GM21619 (cell line): ENCODE measurements around the gene PARVA.

Experiments
- ATAC-seq: cut with Tn5 transposase; IDR thresholded peaks from one replicate; pipeline ENCODE4 v1.9.1; 2021; ENCODE audit not compliant: unreplicated experiment

The PARVA gene

DNA sequence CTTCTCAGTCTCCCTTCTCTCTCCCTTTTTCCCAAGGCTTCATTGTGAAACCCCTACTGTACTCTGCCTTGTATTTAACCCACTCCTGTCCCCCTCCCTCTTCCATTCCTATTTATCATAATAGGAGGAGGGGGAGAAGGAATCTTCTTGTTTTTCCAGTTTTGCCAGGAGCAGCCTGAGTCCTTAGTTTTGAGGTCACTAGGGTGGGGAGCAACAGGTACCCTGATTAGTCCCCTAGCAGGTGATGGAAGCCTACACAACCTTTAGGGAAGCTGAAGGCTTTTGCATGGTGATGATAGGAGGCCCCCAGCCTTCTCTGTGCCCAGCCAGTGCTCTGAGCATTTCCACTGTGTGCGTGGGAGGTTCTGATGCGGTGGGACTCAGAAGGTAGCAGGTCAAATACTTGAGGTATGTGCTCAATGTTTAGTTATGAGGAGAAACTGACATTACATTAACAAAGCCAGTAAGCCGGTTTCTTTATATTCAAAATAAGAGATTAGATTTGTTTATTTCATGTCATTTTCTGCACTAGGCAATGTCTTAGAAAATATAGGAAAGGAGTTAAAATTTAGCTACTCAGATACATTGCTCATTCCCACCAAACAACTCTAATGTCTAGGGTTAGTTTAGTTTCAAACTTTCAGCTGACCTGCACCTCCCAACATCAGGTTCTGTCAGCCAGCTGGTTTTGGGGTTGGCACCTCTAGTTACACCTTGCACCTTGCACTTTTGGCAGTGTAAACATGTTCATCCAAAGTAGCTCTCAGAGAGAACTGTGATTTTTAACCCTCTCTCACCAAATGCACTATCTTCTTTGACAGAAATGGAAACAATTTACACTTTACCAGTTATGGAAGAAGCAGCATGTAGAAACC lies 26.0 kb downstream of the PARVA start:
- ATAC-seq: no peak

DNA sequence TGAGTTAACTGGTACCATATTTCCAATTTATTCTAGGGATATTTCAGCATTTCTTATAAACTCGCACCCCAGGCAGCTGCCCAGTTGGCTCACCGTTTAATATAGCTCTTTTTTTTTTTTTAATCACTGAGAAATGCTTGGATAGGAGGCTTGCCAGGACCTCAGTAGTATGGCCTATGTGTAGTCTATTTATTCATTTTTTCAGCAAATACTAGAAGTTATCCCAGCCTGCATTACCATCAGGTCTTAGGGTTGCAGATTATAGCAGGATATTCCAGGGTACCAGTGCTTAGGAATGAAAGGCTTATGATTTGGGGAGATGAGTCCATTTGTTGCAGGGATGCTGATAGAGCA lies 26.6 kb downstream of the PARVA start:
- no peak for ATAC-seq

DNA sequence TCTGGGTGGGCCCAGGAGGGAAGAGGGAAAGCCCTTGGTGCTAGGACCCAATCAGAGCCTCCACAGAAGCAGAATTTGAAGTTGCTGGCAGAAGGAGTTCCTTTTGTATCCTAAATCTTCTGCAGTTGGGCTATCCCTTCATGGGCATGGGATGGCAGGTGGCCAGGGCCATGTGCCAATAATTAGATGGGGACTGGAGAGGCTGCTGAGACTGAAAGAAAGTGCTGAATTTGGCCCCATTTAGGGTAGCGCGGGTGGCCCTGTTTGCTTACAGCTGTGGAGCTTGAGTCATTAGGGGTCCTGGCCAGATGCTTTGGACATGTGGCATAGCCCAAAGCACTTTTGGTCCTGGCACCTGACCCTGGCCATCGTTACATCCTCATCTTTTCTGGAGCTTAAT lies 27.1 kb downstream of the PARVA start:
- no peak for ATAC-seq

DNA sequence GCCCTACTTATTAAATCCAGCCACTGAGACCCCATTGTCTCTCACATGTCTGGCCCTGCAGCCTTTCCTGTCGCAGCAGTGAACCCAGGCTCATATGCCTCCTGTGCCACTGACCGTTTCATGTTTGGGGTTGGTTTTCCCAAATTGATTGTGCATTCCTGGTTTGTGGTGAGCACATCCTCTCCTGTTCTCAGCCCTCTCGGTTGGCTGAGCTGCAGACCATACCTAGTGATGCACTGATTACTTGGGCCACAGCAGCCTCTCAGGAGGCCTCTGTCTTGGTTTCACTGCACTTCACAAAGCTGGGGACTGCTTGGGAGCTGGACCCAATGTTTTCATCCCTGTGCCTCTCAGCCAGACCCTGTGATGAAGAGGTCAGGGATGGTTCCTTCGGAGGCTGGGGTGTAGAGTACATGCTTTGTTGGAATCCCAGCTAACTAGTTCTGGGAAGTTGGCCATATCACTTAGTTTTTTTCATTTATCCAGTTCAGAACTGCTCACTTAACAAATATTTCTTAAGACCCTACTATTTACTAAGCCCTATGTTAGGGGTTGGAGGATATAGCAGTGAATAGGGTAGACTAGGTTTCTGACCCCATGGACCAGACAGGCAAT lies 30.9 kb downstream of the PARVA start:
- ATAC-seq: no peak

DNA sequence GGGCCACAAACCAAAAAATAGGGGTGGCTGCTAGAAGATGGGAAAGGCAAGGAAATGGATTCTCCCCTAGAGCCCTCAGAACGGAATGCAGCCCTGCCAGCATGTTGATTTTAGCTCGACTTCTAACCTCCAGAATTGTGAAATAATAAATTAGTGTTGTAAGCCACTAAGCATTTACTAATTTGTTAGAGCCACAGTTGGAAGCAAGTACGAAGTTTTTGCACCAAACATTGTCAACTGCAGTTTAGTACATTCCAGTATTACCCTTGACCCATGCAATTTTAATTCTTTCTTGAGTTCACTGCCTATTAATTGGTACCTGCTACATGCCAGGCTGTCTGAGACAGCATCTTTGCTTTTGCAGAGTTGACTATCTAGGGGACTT lies 32.2 kb downstream of the PARVA start:
- no peak for ATAC-seq

DNA sequence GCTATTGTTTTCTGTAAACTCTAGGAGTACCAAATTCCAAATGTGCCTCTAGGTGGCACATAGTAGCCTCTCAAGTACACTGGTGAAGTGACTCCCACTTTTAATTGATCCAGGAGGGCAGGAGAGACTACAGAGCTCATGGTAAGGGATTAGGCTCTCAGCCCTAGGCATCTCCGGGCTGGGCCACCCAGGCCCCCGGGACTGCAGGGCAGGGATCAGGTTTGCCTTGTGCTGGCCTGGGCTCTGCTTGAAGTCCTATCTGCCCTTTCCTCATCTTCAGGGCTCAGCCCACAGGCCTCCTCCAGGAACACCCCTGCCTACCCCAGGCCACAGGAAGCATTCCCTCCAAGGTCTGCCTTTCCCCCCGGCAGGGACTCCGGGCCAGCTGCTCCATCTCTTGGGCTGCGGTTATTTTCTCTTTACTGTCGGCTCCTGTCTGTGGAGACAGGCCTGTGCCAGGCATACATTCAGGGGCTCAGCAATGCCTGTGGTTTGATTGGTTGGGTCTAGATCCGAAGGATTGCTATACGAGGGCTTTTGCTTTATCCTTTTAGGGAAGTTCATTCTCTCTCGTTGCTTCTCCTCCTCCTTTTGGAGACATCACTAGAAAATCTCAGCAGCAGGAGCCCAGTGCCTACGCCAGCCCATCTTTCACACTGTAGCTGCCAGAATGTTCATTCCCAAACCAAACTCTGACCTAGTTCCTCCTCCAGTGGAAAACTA lies 32.8 kb downstream of the PARVA start:
- ATAC-seq: no peak

DNA sequence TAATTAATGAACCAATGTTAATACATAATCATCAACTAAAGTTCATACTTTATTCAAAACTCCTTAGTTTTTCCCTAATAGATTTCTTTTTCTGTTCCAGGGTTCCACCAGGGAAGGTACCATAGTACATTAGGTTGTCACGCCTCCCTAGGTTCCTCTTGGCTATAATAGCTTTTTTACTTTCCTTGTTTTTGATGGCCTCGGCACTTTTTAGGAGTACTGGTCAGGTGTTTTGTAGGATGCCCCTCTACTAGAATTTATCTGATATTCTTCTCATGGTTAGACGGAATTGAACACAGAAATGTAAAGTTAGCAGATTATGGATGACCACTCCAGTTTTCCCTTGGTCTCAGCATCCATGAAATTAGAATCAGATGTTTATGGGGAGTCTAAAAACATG lies 34.0 kb downstream of the PARVA start:
- no peak for ATAC-seq

DNA sequence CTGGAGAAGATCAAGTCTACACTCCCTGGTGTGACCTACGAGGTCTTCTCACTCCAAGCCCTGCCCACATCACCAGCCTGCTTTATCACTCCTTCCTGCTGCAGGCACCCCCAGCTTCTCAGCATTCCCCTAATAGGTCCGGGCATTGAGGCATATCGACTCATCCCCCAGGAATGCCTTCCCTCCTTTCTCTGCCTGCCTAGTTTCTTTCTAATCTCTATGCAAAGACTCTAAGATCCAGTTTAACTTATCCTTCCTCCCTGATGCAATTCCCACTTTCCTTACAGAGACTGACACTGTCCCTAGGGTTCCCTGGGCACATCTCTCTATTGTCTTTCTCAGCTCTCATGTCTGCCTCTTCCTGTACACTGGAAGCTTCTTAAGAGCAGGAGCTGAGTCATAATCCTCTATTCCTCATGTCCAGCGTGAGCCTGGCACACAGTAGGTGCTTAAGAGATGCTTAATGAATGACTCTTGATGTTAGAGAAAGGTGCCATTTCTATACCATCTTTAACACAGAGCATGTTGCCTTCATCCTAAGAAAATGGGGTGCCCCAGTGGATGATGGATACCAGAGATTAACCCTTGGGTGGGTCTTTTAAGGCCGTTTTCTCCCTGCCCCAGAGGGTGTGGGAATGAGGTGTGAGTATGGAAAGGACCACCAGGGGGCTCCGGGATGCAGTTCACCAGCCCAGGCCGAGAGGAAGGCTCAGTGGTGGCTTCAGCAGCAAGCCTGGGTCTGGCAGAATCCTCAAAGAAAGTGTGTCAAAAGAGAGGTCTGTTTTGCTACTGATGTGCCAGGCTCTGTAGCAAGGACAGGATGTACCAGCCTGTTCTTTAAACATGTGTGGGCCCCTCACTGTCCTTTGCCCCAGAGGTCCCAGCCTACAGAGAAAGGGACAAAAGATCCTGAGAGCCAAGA lies 34.7 kb downstream of the PARVA start:
- ATAC-seq: no peak

DNA sequence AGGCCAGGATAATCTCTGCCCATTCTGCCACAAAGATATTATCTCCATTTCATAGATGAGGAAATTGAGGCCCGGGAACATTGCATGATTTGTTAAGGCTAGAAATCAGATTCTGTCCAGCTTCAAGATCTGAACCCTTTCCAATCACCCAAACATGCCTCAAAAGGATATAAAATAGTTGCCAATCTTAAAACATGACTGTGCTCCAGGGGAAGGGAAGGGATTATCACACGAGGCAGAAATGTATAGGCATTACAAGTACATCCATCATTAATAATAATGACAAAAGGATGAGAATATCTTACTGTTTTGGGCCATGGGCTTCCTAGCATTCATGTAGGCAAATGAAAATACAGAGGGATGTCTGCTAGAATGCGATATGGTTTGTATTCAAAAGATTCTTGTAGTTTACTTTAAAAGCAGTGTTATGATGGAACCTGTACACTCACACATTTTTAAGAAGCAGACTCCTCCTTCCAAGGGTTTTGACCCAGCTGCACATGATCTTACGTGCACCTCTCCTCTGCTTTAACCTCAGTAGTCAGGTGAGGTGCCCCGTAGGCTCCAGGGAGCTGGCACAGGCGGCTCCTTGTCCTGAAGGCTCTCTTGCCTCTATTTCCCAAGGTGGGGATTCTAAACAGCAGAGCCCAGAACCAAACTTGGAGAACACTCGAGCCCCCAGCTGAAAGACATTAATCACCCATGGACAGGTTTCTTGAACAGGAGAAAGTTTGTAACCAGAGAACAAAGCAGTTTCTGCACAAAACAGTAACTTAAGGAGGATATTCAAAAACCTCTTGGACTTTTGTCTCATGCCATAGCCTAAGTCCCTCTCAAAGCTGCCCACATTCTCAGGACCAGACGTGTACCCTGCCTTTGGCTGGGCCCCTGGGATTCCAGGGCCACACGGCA lies 36.0 kb downstream of the PARVA start:
- no peak for ATAC-seq

DNA sequence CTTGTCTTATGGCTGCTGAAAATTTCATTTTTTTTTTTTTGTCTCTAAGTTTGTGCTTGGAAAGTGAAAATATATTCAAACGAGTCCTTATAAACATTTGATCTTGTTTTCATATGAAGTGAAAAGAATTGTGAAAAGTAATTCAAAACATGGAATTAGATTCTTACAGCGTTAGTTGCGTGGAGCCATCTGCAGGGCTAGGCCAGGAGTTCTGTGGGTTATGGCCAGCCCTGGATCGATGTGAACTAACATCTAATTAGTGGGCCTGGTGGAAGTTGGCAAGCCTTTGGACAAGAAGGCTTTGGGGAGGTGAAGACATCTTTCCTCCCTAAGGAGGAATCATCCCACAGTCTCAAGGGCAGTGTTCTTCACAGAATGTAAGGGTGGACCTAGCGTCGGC lies 37.2 kb downstream of the PARVA start:
- no peak for ATAC-seq

DNA sequence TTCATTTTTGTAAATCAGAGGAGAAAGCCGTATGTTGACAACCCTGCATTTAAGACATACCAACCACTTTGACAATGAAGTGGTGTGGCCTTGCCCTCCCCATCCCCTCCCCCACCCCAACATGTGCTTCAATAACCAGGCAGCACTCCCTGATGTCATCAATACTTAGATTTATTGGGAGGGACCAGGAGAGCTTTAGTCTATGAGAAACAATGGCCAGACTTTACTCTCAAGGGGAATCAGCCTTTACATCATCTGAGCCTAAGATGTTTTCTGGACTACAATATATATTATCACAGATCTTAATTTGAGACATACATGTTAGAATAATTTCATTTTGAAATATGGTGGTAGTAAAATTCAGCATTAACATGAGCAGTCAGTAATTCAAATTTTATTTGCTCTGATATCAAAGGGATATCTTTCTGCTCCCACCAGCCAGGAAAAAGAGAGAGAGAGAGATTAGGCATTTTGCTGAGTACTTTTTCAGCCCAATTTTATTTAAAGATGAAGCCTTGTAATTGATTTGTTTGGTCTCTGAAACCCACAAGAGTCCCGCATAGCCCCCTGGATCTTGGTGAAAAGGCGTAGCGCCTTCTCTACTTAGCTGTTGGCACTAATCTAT lies 38.1 kb downstream of the PARVA start:
- no peak for ATAC-seq

DNA sequence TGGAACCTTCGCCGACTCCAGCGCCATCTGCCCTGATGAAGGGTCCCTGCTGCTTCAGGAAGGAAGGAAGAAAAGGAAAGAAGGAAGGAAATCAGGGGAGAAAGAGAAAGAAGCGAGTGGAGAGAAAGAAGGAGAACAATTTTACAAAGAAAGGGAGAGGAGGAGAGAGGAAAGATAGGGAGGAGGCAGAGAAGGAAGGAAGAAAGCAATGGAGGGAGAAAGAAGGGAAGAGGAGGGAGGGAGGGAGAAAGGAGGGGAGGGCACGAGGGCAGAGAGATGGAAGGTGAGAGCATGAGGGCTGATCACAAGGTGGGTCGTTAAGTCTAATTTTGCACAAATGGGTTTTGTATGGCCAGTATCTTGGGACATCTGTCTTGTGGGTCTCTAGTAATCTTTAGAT lies 39.2 kb downstream of the PARVA start:
- ATAC-seq: no peak

DNA sequence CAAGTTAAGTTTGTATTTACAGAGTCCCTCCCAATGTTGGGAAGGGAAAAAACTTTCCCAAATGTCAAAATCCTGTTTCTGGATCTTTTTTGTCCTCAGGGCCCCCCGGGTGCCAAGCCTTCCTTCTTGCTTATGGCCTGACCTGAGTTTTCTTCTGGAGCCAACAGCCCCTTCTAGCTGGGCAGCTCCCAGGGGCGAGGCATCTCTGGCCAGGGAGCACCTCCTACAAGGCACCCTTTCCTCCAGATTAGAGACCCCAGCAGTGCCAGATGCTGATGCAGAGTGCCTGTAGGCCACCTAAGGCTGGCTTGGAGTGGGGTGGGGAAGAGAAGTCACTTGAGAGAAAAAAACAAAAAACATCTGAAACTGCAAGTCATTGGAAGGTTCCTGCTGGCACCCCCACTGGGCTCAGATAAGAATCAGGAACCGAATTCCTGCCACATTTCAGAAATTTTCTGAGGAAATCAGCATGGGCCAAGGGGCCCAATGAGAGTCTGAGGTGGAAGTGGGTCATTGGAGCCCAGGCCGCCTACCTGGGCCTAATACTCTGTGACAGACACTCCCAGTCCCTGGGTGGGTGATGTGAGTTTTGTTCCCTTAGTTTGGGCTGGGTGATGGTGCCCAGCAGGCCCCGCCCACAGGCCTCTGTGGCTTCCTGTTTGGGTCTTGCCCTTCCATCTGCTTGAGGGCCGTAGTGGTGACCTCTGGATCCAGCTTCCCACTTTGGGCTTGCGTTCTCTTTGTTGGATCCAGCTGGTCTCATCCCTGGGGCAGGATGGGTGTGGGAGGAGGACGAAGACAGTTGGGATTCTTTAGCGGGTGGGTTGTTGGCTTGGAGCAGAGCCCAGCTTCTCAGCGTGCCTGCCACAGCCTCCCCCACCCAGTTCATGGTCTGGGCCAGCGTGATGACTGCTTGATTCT lies 40.6 kb downstream of the PARVA start:
- ATAC-seq: no peak

DNA sequence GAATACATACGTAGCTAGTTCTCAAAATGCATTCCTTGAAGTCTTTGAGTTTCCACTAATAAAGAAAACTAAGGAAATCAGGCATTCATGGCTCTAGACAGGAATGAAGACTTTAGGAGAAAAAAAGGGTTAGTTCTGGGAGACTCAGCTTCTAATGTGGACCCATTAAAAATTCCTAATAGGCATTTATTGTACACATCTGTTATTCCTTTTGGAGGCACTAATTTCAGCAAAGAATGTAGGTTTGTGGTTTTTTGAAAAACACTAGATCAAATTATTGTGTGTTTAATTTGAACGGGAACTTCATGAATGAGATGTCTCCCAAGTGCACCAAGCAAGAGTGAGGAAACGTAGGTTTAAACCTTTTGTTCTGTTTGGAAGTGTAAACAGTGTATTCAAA lies 42.7 kb downstream of the PARVA start:
- no peak for ATAC-seq

DNA sequence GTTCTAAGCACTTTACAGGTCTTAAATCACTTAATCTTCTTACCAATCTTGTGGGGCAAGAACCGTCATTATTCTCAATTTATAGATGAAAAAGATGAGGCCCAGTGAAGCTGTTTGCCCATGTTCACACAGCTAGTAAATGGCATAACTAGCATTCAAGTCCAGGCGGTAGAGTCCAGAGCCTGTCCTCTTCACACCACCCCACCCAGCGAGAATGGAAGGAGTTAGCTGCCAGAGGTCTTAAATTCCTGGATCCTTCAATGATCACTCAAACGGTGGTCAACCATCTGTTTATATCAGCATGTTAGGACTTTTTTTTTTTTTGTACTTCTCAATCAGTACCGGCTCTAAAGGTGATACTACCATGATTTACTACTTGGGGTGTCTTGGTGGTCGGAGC lies 43.3 kb downstream of the PARVA start:
- ATAC-seq: no peak

DNA sequence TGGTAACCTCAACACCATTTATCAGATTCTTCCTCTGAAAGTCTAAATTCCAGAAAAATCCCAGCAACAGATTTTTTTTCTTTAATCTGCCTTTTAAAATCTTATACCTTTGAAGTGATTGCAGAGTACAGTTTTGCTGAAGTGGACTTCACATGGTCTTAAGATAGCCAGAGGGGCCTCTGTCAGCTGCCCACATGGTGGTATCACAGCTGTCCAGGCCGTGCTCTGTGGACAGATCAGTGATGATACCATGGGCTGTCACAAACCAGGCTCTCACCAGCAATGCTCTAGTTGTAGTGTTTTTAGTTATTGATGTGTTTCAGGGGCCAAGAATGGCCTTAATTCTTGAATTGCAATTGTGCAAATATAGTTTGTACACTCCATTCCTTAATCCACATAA lies 44.0 kb downstream of the PARVA start:
- ATAC-seq: no peak

DNA sequence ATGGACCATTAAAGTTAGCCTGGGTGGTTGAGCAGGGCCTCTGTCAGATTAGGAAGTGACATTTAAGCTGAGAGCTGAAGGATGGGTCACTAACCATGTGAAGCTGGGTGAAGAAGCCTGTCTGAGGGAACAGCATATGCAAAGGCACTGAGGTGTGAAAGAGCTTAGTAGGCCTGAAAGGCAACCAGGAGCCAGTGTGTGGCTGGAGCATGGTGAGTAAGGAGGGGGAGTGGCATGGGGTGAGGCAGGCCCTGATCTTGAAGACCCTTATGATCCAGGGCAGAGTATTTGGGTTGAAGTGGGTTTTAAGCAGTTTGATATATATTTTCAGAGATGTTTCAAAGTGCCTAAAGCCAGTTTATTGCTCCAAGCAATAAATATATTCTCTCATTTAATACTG lies 48.8 kb downstream of the PARVA start:
- no peak for ATAC-seq

DNA sequence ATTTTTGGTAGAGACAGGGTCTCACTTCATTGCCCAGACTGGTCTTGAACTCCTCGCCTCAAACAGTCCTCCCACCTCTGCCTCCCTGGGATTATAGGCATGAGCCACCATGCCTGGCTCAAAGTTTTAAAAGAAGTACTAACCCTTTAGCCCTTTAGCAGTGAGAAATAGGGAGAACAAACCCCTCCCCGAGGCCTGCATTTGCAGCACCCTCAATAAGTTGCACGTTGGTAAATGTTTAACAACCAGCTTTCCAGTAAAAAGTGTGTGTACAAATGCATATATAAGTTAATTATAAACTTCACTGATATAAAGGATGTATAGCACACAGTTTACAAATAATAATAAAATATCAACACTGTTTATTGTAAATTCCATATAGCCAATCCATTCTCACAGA lies 51.8 kb downstream of the PARVA start:
- no peak for ATAC-seq

DNA sequence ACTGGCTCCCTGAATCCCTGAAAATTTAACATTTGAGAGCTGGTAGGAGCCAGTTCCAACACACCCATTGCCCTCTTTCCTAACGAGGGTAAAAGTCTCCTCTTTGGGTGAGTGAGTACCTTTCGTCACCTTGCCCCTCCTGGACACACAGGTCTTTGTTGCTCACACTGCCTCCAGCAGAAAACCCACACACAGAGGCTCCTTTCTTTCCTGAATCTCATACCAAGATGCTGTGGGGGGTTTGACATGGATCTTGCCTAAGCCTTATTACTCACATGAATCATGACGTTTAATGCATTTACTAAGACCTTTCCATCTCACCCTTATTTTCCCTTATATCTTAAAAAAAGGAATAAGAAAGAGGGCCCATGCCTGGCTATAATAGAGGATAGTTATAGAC lies 53.0 kb downstream of the PARVA start:
- no peak for ATAC-seq
